GM19463 (cell line): ENCODE data around the gene RASGRP3.
A peak's percentile ranks its signal among the peaks of the same experiment; 100 is the strongest.

Source experiments
- ATAC-seq: cut with Tn5 transposase; IDR thresholded peaks from one replicate; pipeline ENCODE4 v1.9.1; 2021; ENCODE audit warnings: mild to moderate bottlenecking, moderate library complexity; ENCODE audit not compliant: unreplicated experiment

The RASGRP3 gene

GRCh38 chr2:33491441-33492084 is 15.1 kb downstream of the RASGRP3 start:
- ATAC-seq: no peak

GRCh38 chr2:33492399-33493134 is 16.1 kb downstream of the RASGRP3 start:
- no peak for ATAC-seq

- ATAC-seq: peak; percentile 53
These were observed 17.8 kb downstream of the RASGRP3 start for GRCh38 chr2:33494155-33494779.

GRCh38 chr2:33494877-33495641 is 18.6 kb downstream of the RASGRP3 start:
- ATAC-seq: no peak

GRCh38 chr2:33495683-33496082 is 19.2 kb downstream of the RASGRP3 start:
- ATAC-seq: no peak

- ATAC-seq: no peak
These were observed 19.7 kb downstream of the RASGRP3 start for GRCh38 chr2:33496150-33496549.

- no peak for ATAC-seq
These were observed 20.3 kb downstream of the RASGRP3 start for GRCh38 chr2:33496726-33497125.

GRCh38 chr2:33497221-33497650 is 20.8 kb downstream of the RASGRP3 start:
- peak; percentile 39 for ATAC-seq

- ATAC-seq: peak; percentile 31
These were observed 22.0 kb downstream of the RASGRP3 start for GRCh38 chr2:33498291-33498956.

GRCh38 chr2:33500177-33500576 is 23.7 kb downstream of the RASGRP3 start:
- no peak for ATAC-seq

GRCh38 chr2:33502025-33502424 is 25.6 kb downstream of the RASGRP3 start:
- ATAC-seq: no peak

GRCh38 chr2:33503002-33503401 is 26.6 kb downstream of the RASGRP3 start:
- ATAC-seq: no peak

- ATAC-seq: no peak
These were observed 29.5 kb downstream of the RASGRP3 start for GRCh38 chr2:33505966-33506365.

GRCh38 chr2:33509908-33510585 is 33.6 kb downstream of the RASGRP3 start:
- no peak for ATAC-seq

- ATAC-seq: no peak
These were observed 34.1 kb downstream of the RASGRP3 start for GRCh38 chr2:33510586-33510968.

GRCh38 chr2:33511141-33511540 is 34.7 kb downstream of the RASGRP3 start:
- no peak for ATAC-seq

GRCh38 chr2:33512112-33512511 is 35.7 kb downstream of the RASGRP3 start:
- ATAC-seq: no peak

- no peak for ATAC-seq
These were observed 37.0 kb downstream of the RASGRP3 start for GRCh38 chr2:33513480-33513879.

GRCh38 chr2:33516456-33516995 is 40.1 kb downstream of the RASGRP3 start:
- no peak for ATAC-seq

- ATAC-seq: no peak
These were observed 41.8 kb downstream of the RASGRP3 start for GRCh38 chr2:33518200-33518599.
